SK-N-SH (cell line): ENCODE results near the gene MXRA8.

ENCODE experiments used
- CTCF ChIP-seq: fragments of 200-600 bp; sonication (generic); IDR thresholded peaks from 2 replicates; pipeline ENCODE4 v1.6.1; 2017; ENCODE audit warnings: antibody characterized with exemption, mild to moderate bottlenecking, moderate library complexity
- EZH2phosphoT487 ChIP-seq: fragments of 200-600 bp; sonication (generic); IDR thresholded peaks from 2 replicates; pipeline ENCODE4 v1.6.1; 2017; ENCODE audit warnings: low read depth, mixed run types, mild to moderate bottlenecking, antibody characterized with exemption, moderate library complexity, borderline replicate concordance
- FOXJ3 ChIP-seq: sonication (generic); formaldehyde crosslinking; IDR thresholded peaks from 2 replicates; pipeline ENCODE4 v1.5.1; 2020; ENCODE audit warnings: mild to moderate bottlenecking, missing genetic modification reagents
- GABPA ChIP-seq: IDR thresholded peaks from 2 replicates; pipeline ENCODE4 v1.4.0; 2012; ENCODE audit warnings: low read depth, mild to moderate bottlenecking
- GATA2 ChIP-seq: sonication (generic); formaldehyde crosslinking; IDR thresholded peaks from 2 replicates; pipeline ENCODE4 v1.5.0; 2020; ENCODE audit warnings: mild to moderate bottlenecking, missing genetic modification reagents
- JUND ChIP-seq: IDR thresholded peaks from 2 replicates; pipeline ENCODE4 v1.4.0; 2012
- MAX ChIP-seq: IDR thresholded peaks from 2 replicates; pipeline ENCODE4 v1.4.0; 2012; ENCODE audit warnings: low read depth
- POLR2AphosphoS5 ChIP-seq: IDR thresholded peaks from 2 replicates; pipeline ENCODE4 v1.6.1; 2012; ENCODE audit warnings: low read depth, low read length
- RAD21 ChIP-seq: IDR thresholded peaks from 2 replicates; pipeline ENCODE4 v1.6.1; 2012; ENCODE audit warnings: mild to moderate bottlenecking, low read length
- RCOR1 ChIP-seq: fragments of 150-350 bp; IDR thresholded peaks from 2 replicates; pipeline ENCODE4 v1.6.1; 2017; ENCODE audit warnings: antibody characterized with exemption, low read length
- SMC3 ChIP-seq: IDR thresholded peaks from 2 replicates; pipeline ENCODE4 v1.6.1; 2012; ENCODE audit warnings: low read depth, low read length, improper control_type of control experiment
- YY1 ChIP-seq: IDR thresholded peaks from 2 replicates; pipeline ENCODE4 v1.4.0; 2012; ENCODE audit warnings: low read depth, mild to moderate bottlenecking

GRCh38 chr1:1335792-1336248 lies 22.5 kb downstream of the MXRA8 start:
- TF ChIP-seq CTCF (no peak), EZH2phosphoT487 (no peak), JUND (no peak), SMC3 (no peak), GABPA (no peak), GATA2 (CRISPR knock-in tag) (no peak), MAX (no peak), FOXJ3 (CRISPR knock-in tag) (no peak), RAD21 (no peak), YY1 (no peak), POLR2AphosphoS5 (no peak), RCOR1 (no peak)
